AG04450 (cell line): ENCODE measurements around the gene TMPRSS11F. TPM values are rescaled to one million over a fixed set of nuclear protein-coding genes. Genes with fewer than 3 reads are reported as not detected.

Source experiments
- CTCF ChIA-PET: fragments of 300-600, 350-600 bp; formaldehyde crosslinking; extraction: SDS; loops from one replicate; lab custom pipeline; 2022; ENCODE audit warnings: antibody characterized with exemption, inconsistent platforms; lab: Charles Lee
- POLR2A ChIA-PET: fragments of 350-600 bp; formaldehyde crosslinking; extraction: SDS; loops from one replicate; lab custom pipeline; 2021; ENCODE audit warnings: antibody characterized with exemption, inconsistent platforms; lab: Yijun Ruan, JAX
- DNase-seq: peaks from one replicate; pipeline ENCODE4 v3.0.0-alpha.2; 2011; ENCODE audit warnings: low read depth, low spot score
- H3K27ac ChIP-seq: one replicate; pipeline ENCODE4 v1.5.1; 2012; ENCODE audit warnings: low read depth, low read length, control low read depth
- H3K27me3 ChIP-seq: one replicate; pipeline ENCODE4 v1.6.0; 2012; ENCODE audit warnings: low read length; ENCODE audit not compliant: control insufficient read depth, insufficient read depth
- H3K4me3 ChIP-seq: 2 replicates; pipeline ENCODE4 v1.5.1; 2011; ENCODE audit warnings: mild to moderate bottlenecking, low read depth, low read length, control low read depth
- H3K9me3 ChIP-seq: 2 replicates; pipeline ENCODE4 v1.5.1; 2012; ENCODE audit warnings: low read length; ENCODE audit not compliant: control insufficient read depth, insufficient read depth
- CTCF ChIP-seq: IDR thresholded peaks from 2 replicates; pipeline ENCODE4 v1.5.1; 2011; ENCODE audit warnings: low read depth, low read length, control low read depth, inconsistent platforms
- polyA plus RNA-seq: library from polyadenylated mRNA; depleted of rRNA; stranded (reverse); fragments of >200 nt; gene quantifications from 2 replicates; pipeline ENCODE4 v1.2.3, GENCODE V29; 2011

TMPRSS11F gene
- polyA plus RNA-seq, 1 experiment = not detected

GRCh38 chr4:68167706-68168105, 38.0 kb upstream of the TMPRSS11F start:
- Histone ChIP-seq H3K9me3 (no peaks in the 10 kb centered on the region), H3K27me3 (no peaks in the 10 kb centered on the region), H3K4me3 (no peak overlapping the region), H3K27ac (no peak overlapping the region)
- ChIA-PET POLR2A (no interaction called here), CTCF (interaction anchor here (0.6 kb wide), 1 partner anchor 303 kb away, joined by 3 read pairs; no protein-coding TSS in a partner anchor)
- no peak for TF ChIP-seq CTCF
- DNase-seq = no peak

GRCh38 chr4:68167166-68167565, 37.5 kb upstream of the TMPRSS11F start:
- H3K27ac ChIP-seq = no peak overlapping the region
- CTCF ChIA-PET = interaction anchor here (0.6 to 1.9 kb wide), 2 partner anchors 9 to 303 kb away, joined by 3 to 7 read pairs; no protein-coding TSS in a partner anchor
- H3K27me3 ChIP-seq = no peaks in the 10 kb centered on the region
- DNase-seq = no peak
- POLR2A ChIA-PET = no interaction called here
- H3K9me3 ChIP-seq = no peaks in the 10 kb centered on the region
- no peak overlapping the region for H3K4me3 ChIP-seq
- no peak for TF ChIP-seq CTCF

GRCh38 chr4:68163754-68164153, 34.1 kb upstream of the TMPRSS11F start:
- Histone ChIP-seq H3K9me3 (no peaks in the 10 kb centered on the region), H3K4me3 (no peak overlapping the region), H3K27ac (no peak overlapping the region), H3K27me3 (no peaks in the 10 kb centered on the region)
- POLR2A ChIA-PET = no interaction called here
- CTCF ChIA-PET = no interaction called here
- no peak for TF ChIP-seq CTCF
- no peak for DNase-seq

- no peak for DNase-seq
- ChIA-PET POLR2A (no interaction called here), CTCF (no interaction called here)
- no peak overlapping the region for H3K27ac ChIP-seq
- no peaks in the 10 kb centered on the region for H3K27me3 ChIP-seq
- H3K4me3 ChIP-seq = no peak overlapping the region
- H3K9me3 ChIP-seq = no peaks in the 10 kb centered on the region
- no peak for TF ChIP-seq CTCF
These were observed 32.5 kb upstream of the TMPRSS11F start for GRCh38 chr4:68162196-68162595.

- Histone ChIP-seq H3K27ac (no peak overlapping the region), H3K27me3 (no peaks in the 10 kb centered on the region), H3K4me3 (no peak overlapping the region), H3K9me3 (no peaks in the 10 kb centered on the region; the same call in 1 of the 2 replicates)
- ChIA-PET POLR2A (no interaction called here), CTCF (no interaction called here)
- TF ChIP-seq CTCF = no peak
- no peak for DNase-seq
These were observed 22.7 kb upstream of the TMPRSS11F start for GRCh38 chr4:68152411-68152810.
